ENCODE results near the gene PPP1R1B.

Gene PPP1R1B

GRCh38 chr17:39600997-39601597 lies 25.7 kb upstream of the PPP1R1B start:
- DNase-seq, result no peak

- DNase-seq, result no peak
Measured at GRCh38 chr17:39601758-39602532, 24.8 kb upstream of the PPP1R1B start.

- no peak for DNase-seq
Measured at GRCh38 chr17:39602533-39603303, 24.0 kb upstream of the PPP1R1B start.

- no peak for DNase-seq
Measured at GRCh38 chr17:39603304-39604016, 23.3 kb upstream of the PPP1R1B start.

GRCh38 chr17:39604911-39605491 lies 21.8 kb upstream of the PPP1R1B start:
- no peak for DNase-seq

GRCh38 chr17:39605492-39606433 lies 21.0 kb upstream of the PPP1R1B start:
- no peak for DNase-seq

GRCh38 chr17:39606434-39607056 lies 20.2 kb upstream of the PPP1R1B start:
- DNase-seq, result no peak

- DNase-seq, result no peak
Measured at GRCh38 chr17:39607057-39607850, 19.5 kb upstream of the PPP1R1B start.

GRCh38 chr17:39607851-39608130 lies 19.0 kb upstream of the PPP1R1B start, which contains the start of gene NEUROD2:
NEUROD2 (minus strand) TSS chr17:39607920; CDS start chr17:39606599, 1,321 bp downstream.
- no peak for DNase-seq

- no peak for DNase-seq
Measured at GRCh38 chr17:39608142-39608981, 18.4 kb upstream of the PPP1R1B start.

GRCh38 chr17:39609416-39610025 lies 17.2 kb upstream of the PPP1R1B start:
- DNase-seq, result no peak

GRCh38 chr17:39611401-39612112 lies 15.2 kb upstream of the PPP1R1B start:
- no peak for DNase-seq

GRCh38 chr17:39612291-39612894 lies 14.4 kb upstream of the PPP1R1B start:
- DNase-seq, result no peak

- no peak for DNase-seq
Measured at GRCh38 chr17:39612935-39613464, 13.8 kb upstream of the PPP1R1B start.

- no peak for DNase-seq
Measured at GRCh38 chr17:39614545-39615157, 12.1 kb upstream of the PPP1R1B start.

GRCh38 chr17:39615434-39615833 lies 11.3 kb upstream of the PPP1R1B start:
- no peak for DNase-seq

- DNase-seq, result no peak
Measured at GRCh38 chr17:39617100-39617445, 9.7 kb upstream of the PPP1R1B start.
